Stimulated activated CD8-positive, alpha-beta memory T cell treated with anti-CD3 and anti-CD28 coated beads, Interleukin-2, amount 100 ng/mL, for 48 hours (primary cell): Measurements from ENCODE around the gene REV1.
"Not testable (repeated sequence)": the region's sequence is repeated elsewhere in the genome, so short reads cannot be mapped to it uniquely, and the experiment has no call there.

Experiments
- DNase-seq, 2 donors: peaks; one replicate each; pipeline ENCODE4 v3.0.0-alpha.2; 2020; ENCODE audit warnings: low read depth in 2 of 2

Gene REV1

GRCh38 chr2:99485824-99486223, 4.0 kb downstream of the REV1 start:
- no peak for DNase-seq

- no peak for DNase-seq
Observed at GRCh38 chr2:99485411-99485810, 4.4 kb downstream of the REV1 start.

- DNase-seq: no peak
Observed at GRCh38 chr2:99484205-99484604, 5.6 kb downstream of the REV1 start.

GRCh38 chr2:99481941-99482340, 7.9 kb downstream of the REV1 start:
- no peak for DNase-seq

- DNase-seq: no peak
Observed at GRCh38 chr2:99481527-99481926, 8.3 kb downstream of the REV1 start.

GRCh38 chr2:99480390-99480789, 9.4 kb downstream of the REV1 start:
- no peak for DNase-seq

- DNase-seq: no peak
Observed at GRCh38 chr2:99478632-99479031, 11.2 kb downstream of the REV1 start.

GRCh38 chr2:99477054-99477453, 12.8 kb downstream of the REV1 start:
- DNase-seq: no peak

- no peak for DNase-seq
Observed at GRCh38 chr2:99476629-99477028, 13.2 kb downstream of the REV1 start.

GRCh38 chr2:99475095-99475494, 14.7 kb downstream of the REV1 start:
- DNase-seq: not testable (repeated sequence)

GRCh38 chr2:99473518-99474083, 16.2 kb downstream of the REV1 start:
- no peak for DNase-seq

GRCh38 chr2:99472600-99472960, 17.2 kb downstream of the REV1 start:
- no peak for DNase-seq

- DNase-seq: no peak
Observed at GRCh38 chr2:99471654-99472599, 17.9 kb downstream of the REV1 start.

GRCh38 chr2:99470957-99471356, 18.9 kb downstream of the REV1 start:
- no peak for DNase-seq

- not testable (repeated sequence) for DNase-seq
Observed at GRCh38 chr2:99470459-99470858, 19.4 kb downstream of the REV1 start.

GRCh38 chr2:99469394-99469793, 20.4 kb downstream of the REV1 start:
- DNase-seq: no peak

- no peak for DNase-seq
Observed at GRCh38 chr2:99468155-99468554, 21.7 kb downstream of the REV1 start.

- no peak for DNase-seq
Observed at GRCh38 chr2:99467390-99467789, 22.4 kb downstream of the REV1 start.

- no peak for DNase-seq
Observed at GRCh38 chr2:99461828-99462483, 27.9 kb downstream of the REV1 start.

GRCh38 chr2:99458529-99458928, 31.3 kb downstream of the REV1 start:
- no peak for DNase-seq

- no peak for DNase-seq
Observed at GRCh38 chr2:99451686-99452085, 38.1 kb downstream of the REV1 start.

GRCh38 chr2:99451280-99451679, 38.5 kb downstream of the REV1 start:
- no peak for DNase-seq

GRCh38 chr2:99450199-99450598, 39.6 kb downstream of the REV1 start:
- no peak for DNase-seq
